Mucosa of descending colon (tissue), 3 donors: ENCODE measurements around the gene MORN1. TPM values are rescaled to one million over a fixed set of nuclear protein-coding genes. Genes with fewer than 3 reads are reported as not detected.
"Not testable (repeated sequence)": the region's sequence is repeated elsewhere in the genome, so short reads cannot be mapped to it uniquely, and the experiment has no call there.

Experiments used
- ATAC-seq: fragments of 200-7000 bp; cut with Tn5 transposase; one replicate; pipeline ENCODE4 v1.9.1; 2020; ENCODE audit warnings: mild to moderate bottlenecking, moderate library complexity
- DNase-seq, 3 donors: peaks; one replicate each; pipeline ENCODE4 v3.0.0-alpha.2; 2020
- H3K36me3 ChIP-seq: fragments of 200-600 bp; one replicate; pipeline ENCODE4 v1.8.0; 2021; ENCODE audit warnings: low read depth, mild to moderate bottlenecking
- H3K4me1 ChIP-seq: fragments of 200-600 bp; one replicate; pipeline ENCODE4 v1.8.0; 2021; ENCODE audit warnings: low read depth, mild to moderate bottlenecking
- H3K4me3 ChIP-seq: fragments of 200-600 bp; one replicate; pipeline ENCODE4 v1.8.0; 2021; ENCODE audit warnings: mild to moderate bottlenecking
- H3K9me3 ChIP-seq: fragments of 200-600 bp; one replicate; pipeline ENCODE4 v1.8.0; 2021; ENCODE audit warnings: mild to moderate bottlenecking
- intact Hi-C, 2 donors: fragments of 100-400 bp; cut with DNase I in 1 of 2; cut with micrococcal nuclease in 1 of 2; formaldehyde crosslinking; loops; one replicate each; pipeline versions ENCODE4 v1.11.0 to v1.11.1; 2022; cut with DNase I, micrococcal nuclease
- total RNA-seq, 3 donors: library from RNA; stranded (reverse); fragmentation: NEBNext Ultra II Directional in 2 of 3; extraction: Animal tissue kit (Norgen Biotek cat#: 25700) in 2 of 3; gene quantifications; one replicate each; pipeline versions ENCODE4 v1.2.1 to v1.2.4, GENCODE V29; 2021 to 2023
- TF ChIP-seq, protein P1 (sequence below): fragments of 200-600 bp; IDR thresholded peaks from one replicate; pipeline ENCODE4 v1.8.0; 2022; ENCODE audit warnings: antibody characterized with exemption, mild to moderate bottlenecking
- donor health status: DM: no; HTN: no; CAD: no; lungs with moderate emphysema.
- donor health status: DM: no; HTN: no; CAD: no.
- donor health status: DM: no; HTN: yes; CAD: no.

MORN1 gene
- total RNA-seq, 3 donors from 2014 or later, result 13.1 to 17.4 (median 13.4) TPM

GRCh38 chr1:2336499-2336898 lies 54.9 kb downstream of the MORN1 start:
- H3K36me3 ChIP-seq, result no peaks in the 10 kb centered on the region
- no peaks in the 10 kb centered on the region for H3K4me1 ChIP-seq
- no peak for DNase-seq
- intact Hi-C loops, result no loop called here
- TF ChIP-seq, protein P1, sequence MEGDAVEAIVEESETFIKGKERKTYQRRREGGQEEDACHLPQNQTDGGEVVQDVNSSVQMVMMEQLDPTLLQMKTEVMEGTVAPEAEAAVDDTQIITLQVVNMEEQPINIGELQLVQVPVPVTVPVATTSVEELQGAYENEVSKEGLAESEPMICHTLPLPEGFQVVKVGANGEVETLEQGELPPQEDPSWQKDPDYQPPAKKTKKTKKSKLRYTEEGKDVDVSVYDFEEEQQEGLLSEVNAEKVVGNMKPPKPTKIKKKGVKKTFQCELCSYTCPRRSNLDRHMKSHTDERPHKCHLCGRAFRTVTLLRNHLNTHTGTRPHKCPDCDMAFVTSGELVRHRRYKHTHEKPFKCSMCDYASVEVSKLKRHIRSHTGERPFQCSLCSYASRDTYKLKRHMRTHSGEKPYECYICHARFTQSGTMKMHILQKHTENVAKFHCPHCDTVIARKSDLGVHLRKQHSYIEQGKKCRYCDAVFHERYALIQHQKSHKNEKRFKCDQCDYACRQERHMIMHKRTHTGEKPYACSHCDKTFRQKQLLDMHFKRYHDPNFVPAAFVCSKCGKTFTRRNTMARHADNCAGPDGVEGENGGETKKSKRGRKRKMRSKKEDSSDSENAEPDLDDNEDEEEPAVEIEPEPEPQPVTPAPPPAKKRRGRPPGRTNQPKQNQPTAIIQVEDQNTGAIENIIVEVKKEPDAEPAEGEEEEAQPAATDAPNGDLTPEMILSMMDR, result no peak
- ATAC-seq, result no peak
- H3K4me3 ChIP-seq, result no peak overlapping the region
- no peaks in the 10 kb centered on the region for H3K9me3 ChIP-seq

- no peak for DNase-seq
- Histone ChIP-seq H3K36me3 (no peaks in the 10 kb centered on the region), H3K9me3 (no peaks in the 10 kb centered on the region), H3K4me3 (no peak overlapping the region), H3K4me1 (no peaks in the 10 kb centered on the region)
- no peak for ATAC-seq
- TF ChIP-seq, protein P1, result no peak
- intact Hi-C loops, result no loop called here
These were observed 55.5 kb downstream of the MORN1 start for GRCh38 chr1:2335721-2336455.

GRCh38 chr1:2334883-2335534 lies 56.3 kb downstream of the MORN1 start:
- TF ChIP-seq, protein P1, result no peak
- intact Hi-C loops, result no loop called here
- H3K36me3 ChIP-seq, result no peaks in the 10 kb centered on the region
- no peak overlapping the region for H3K4me3 ChIP-seq
- H3K4me1 ChIP-seq, result no peaks in the 10 kb centered on the region
- no peaks in the 10 kb centered on the region for H3K9me3 ChIP-seq
- DNase-seq (no peak), ATAC-seq (no peak)

DNA sequence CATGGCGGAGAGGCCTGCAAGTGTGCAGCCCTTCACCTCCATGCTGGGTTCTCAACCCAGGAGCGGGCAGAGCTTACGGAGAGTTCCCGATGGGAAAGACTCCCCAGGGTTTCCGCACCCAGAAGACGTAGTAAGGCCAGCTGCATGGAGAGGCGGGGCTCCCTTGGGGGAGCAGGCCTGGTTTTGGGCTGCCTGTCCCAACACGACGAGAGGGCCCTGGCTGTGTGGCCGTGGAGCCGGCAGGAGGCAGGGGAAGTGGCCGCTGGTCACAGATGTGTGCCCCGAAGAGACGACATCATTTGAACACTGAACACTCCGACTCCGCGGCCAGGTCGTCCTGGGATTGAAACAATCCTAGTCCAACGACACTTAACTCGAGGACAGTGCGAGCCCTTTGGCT lies 57.0 kb downstream of the MORN1 start:
- DNase-seq, result no peak
- intact Hi-C loops, result no loop called here
- Histone ChIP-seq H3K9me3 (no peaks in the 10 kb centered on the region), H3K36me3 (no peaks in the 10 kb centered on the region), H3K4me1 (no peaks in the 10 kb centered on the region), H3K4me3 (no peak overlapping the region)
- ATAC-seq, result no peak
- TF ChIP-seq, protein P1, result no peak

GRCh38 chr1:2331580-2331979 lies 59.8 kb downstream of the MORN1 start:
- H3K36me3 ChIP-seq, intact Hi-C loops, H3K4me3 ChIP-seq, H3K9me3 ChIP-seq, ATAC-seq, H3K4me1 ChIP-seq, DNase-seq: not testable (repeated sequence)

- no peaks in the 10 kb centered on the region for H3K36me3 ChIP-seq
- TF ChIP-seq, protein P1, result no peak
- no peak for DNase-seq
- intact Hi-C loops, result no loop called here
- no peak overlapping the region for H3K4me3 ChIP-seq
- ATAC-seq, result peak; percentile 10
- no peaks in the 10 kb centered on the region for H3K4me1 ChIP-seq
- H3K9me3 ChIP-seq, result no peaks in the 10 kb centered on the region
These were observed 60.2 kb downstream of the MORN1 start for GRCh38 chr1:2331200-2331544.
